ENCODE data around the gene SYTL2.

DNA sequence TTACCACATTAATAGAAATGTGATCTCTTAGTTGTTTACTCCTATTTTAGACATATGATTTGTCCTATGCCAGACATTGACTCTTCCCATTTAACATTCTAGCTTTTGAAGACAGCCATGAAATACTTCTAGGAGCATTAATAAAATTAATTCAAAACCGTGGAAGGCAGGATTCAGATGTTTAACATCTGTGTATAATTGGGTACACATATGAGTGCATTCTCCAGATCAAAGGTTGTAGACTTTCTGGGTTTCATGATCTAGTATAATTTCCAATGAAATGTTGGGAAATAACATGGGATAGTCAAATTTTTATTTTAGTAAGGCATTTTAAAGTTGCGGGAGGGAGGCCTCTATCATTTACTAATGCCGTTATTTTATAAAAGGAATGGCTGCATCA lies 89.8 kb downstream of the SYTL2 start:
- TF ChIP-seq, protein P1, sequence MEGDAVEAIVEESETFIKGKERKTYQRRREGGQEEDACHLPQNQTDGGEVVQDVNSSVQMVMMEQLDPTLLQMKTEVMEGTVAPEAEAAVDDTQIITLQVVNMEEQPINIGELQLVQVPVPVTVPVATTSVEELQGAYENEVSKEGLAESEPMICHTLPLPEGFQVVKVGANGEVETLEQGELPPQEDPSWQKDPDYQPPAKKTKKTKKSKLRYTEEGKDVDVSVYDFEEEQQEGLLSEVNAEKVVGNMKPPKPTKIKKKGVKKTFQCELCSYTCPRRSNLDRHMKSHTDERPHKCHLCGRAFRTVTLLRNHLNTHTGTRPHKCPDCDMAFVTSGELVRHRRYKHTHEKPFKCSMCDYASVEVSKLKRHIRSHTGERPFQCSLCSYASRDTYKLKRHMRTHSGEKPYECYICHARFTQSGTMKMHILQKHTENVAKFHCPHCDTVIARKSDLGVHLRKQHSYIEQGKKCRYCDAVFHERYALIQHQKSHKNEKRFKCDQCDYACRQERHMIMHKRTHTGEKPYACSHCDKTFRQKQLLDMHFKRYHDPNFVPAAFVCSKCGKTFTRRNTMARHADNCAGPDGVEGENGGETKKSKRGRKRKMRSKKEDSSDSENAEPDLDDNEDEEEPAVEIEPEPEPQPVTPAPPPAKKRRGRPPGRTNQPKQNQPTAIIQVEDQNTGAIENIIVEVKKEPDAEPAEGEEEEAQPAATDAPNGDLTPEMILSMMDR (IDR thresholded peaks at IDR 0.05): no peak
- no peak for TF ChIP-seq POLR2A (IDR thresholded peaks at IDR 0.05)

Data from adrenal gland (tissue), 5 donors.